Smooth muscle cell (in vitro differentiated cells): ENCODE results near the gene EPB41L2. TPM values are rescaled to one million over a fixed set of nuclear protein-coding genes. Genes with fewer than 3 reads are reported as not detected.

Experiments used
- DNase-seq: peaks from one replicate; lab custom pipeline; 2025; ENCODE audit not compliant: unreplicated experiment; lab: John Stamatoyannopoulos, UW
- H2AFZ ChIP-seq: fragments of 200-600 bp; sonication (generic); 2 replicates; pipeline ENCODE4 v1.6.0; 2016; ENCODE audit warnings: antibody characterized with exemption, low read depth, mild to moderate bottlenecking
- H3F3A ChIP-seq: fragments of 200-600 bp; sonication (generic); 2 replicates; pipeline ENCODE4 v1.6.0; 2017; ENCODE audit warnings: antibody characterized with exemption, low read depth
- H3K27ac ChIP-seq: fragments of 200-600 bp; sonication (generic); 2 replicates; pipeline ENCODE4 v1.5.1; 2016; ENCODE audit warnings: low read depth, mild to moderate bottlenecking
- H3K27me3 ChIP-seq: fragments of 200-600 bp; sonication (generic); 2 replicates; pipeline ENCODE4 v1.6.1; 2016; ENCODE audit warnings: low read depth, mild to moderate bottlenecking
- H3K36me3 ChIP-seq: fragments of 200-600 bp; sonication (generic); 2 replicates; pipeline ENCODE4 v1.5.1; 2016; ENCODE audit warnings: low read depth
- H3K4me1 ChIP-seq: fragments of 200-600 bp; sonication (generic); 2 replicates; pipeline ENCODE4 v1.5.1; 2016; ENCODE audit warnings: low read depth
- H3K4me2 ChIP-seq: fragments of 200-600 bp; sonication (generic); 2 replicates; pipeline ENCODE4 v1.6.0; 2016; ENCODE audit warnings: mild to moderate bottlenecking
- H3K4me3 ChIP-seq: fragments of 200-600 bp; sonication (generic); 2 replicates; pipeline ENCODE4 v1.5.1; 2016; ENCODE audit warnings: mild to moderate bottlenecking
- H3K79me2 ChIP-seq: fragments of 200-600 bp; sonication (generic); 2 replicates; pipeline ENCODE4 v1.6.0; 2016; ENCODE audit warnings: low read depth, mild to moderate bottlenecking
- H3K9ac ChIP-seq: fragments of 200-600 bp; sonication (generic); 2 replicates; pipeline ENCODE4 v1.6.0; 2016; ENCODE audit warnings: low read depth
- H3K9me3 ChIP-seq: fragments of 200-600 bp; sonication (generic); replicated peaks from 2 replicates; pipeline ENCODE4 v1.5.1; 2016; ENCODE audit warnings: low read depth
- H4K20me1 ChIP-seq: fragments of 200-600 bp; sonication (generic); 2 replicates; pipeline ENCODE4 v1.6.0; 2016; ENCODE audit warnings: low read depth
- CTCF ChIP-seq: fragments of 200-600 bp; sonication (generic); IDR thresholded peaks from 2 replicates; pipeline ENCODE4 v1.5.1; 2017; ENCODE audit warnings: borderline replicate concordance, mild to moderate bottlenecking, antibody characterized with exemption; ENCODE audit not compliant: insufficient read depth, poor library complexity, severe bottlenecking
- WGBS: methylation state at CpG from one replicate; pipeline ENCODE4 v1.1.7; 2016; ENCODE audit warnings: low lambda C conversion rate; 5-methylcytosine and 5-hydroxymethylcytosine counted together
- polyA plus RNA-seq: library from polyadenylated mRNA; unstranded; fragments of >200 nt; fragmentation: Nextera tagmentation; extraction: Ambion mirVana; gene quantifications from 2 replicates; pipeline ENCODE4 v1.2.1, GENCODE V29; 2016
- total RNA-seq: library from RNA; depleted of rRNA; stranded (reverse); fragments of >200 nt; gene quantifications from 2 replicates; pipeline ENCODE4 v1.2.3, GENCODE V29; 2014

EPB41L2 gene
- total and polyA plus RNA-seq, 2 experiments from 2014 or later = 40.2 to 44.6 TPM

- no peak overlapping the region for H3K9ac ChIP-seq
Observed at GRCh38 chr6:131080084-131080483, 17.0 kb upstream of the EPB41L2 start.

GRCh38 chr6:131073577-131073976 is 10.5 kb upstream of the EPB41L2 start:
- no peak overlapping the region for H3K9ac ChIP-seq
- no peaks in the 10 kb centered on the region for H3K79me2 ChIP-seq
- no peak overlapping the region for H2AFZ ChIP-seq
- no peaks in the 10 kb centered on the region for H3F3A ChIP-seq
- no peaks in the 10 kb centered on the region for H3K36me3 ChIP-seq
- DNase-seq = no peak
- WGBS = 90% methylated on average over 2 of the region's 2 CpGs
- no peaks in the 10 kb centered on the region for H4K20me1 ChIP-seq
- no peak overlapping the region for H3K4me2 ChIP-seq
- H3K9me3 ChIP-seq = no peaks in the 10 kb centered on the region
- TF ChIP-seq CTCF = no peak
- no peak overlapping the region for H3K4me3 ChIP-seq
- H3K27ac ChIP-seq = no peak overlapping the region
- no peaks in the 10 kb centered on the region for H3K27me3 ChIP-seq
- H3K4me1 ChIP-seq = no peaks in the 10 kb centered on the region

More at GRCh38 chr6:131080084-131080483, 17.0 kb upstream of the EPB41L2 start:
- H3K27ac ChIP-seq = no peak overlapping the region
- no peaks in the 10 kb centered on the region for H3F3A ChIP-seq
- no peaks in the 10 kb centered on the region for H3K27me3 ChIP-seq
- H4K20me1 ChIP-seq = no peaks in the 10 kb centered on the region
- DNase-seq = no peak
- H3K4me1 ChIP-seq = no peaks in the 10 kb centered on the region
- H3K36me3 ChIP-seq = no peaks in the 10 kb centered on the region
- no peak overlapping the region for H3K4me3 ChIP-seq
- no peaks in the 10 kb centered on the region for H3K79me2 ChIP-seq
- no peaks in the 10 kb centered on the region for H3K9me3 ChIP-seq
- TF ChIP-seq CTCF = no peak
- no peak overlapping the region for H2AFZ ChIP-seq
- 93% methylated on average over 6 of the region's 6 CpGs for WGBS
- no peak overlapping the region for H3K4me2 ChIP-seq

- no peak for DNase-seq
- no peaks in the 10 kb centered on the region for H3K79me2 ChIP-seq
- no peak overlapping the region for H3K4me2 ChIP-seq
- TF ChIP-seq CTCF = no peak
- no peak overlapping the region for H3K9ac ChIP-seq
- H3F3A ChIP-seq = no peaks in the 10 kb centered on the region
- H3K27me3 ChIP-seq = no peaks in the 10 kb centered on the region
- H3K4me3 ChIP-seq = no peak overlapping the region
- H3K27ac ChIP-seq = no peak overlapping the region
- H3K9me3 ChIP-seq = no peaks in the 10 kb centered on the region
- H3K4me1 ChIP-seq = no peaks in the 10 kb centered on the region
- 94% methylated on average over 3 of the region's 3 CpGs for WGBS
- H3K36me3 ChIP-seq = no peaks in the 10 kb centered on the region
- H2AFZ ChIP-seq = no peak overlapping the region
- H4K20me1 ChIP-seq = no peaks in the 10 kb centered on the region
Observed at GRCh38 chr6:131070061-131070460, 7.0 kb upstream of the EPB41L2 start.

GRCh38 chr6:131068165-131068564 is 5.1 kb upstream of the EPB41L2 start:
- no peak for DNase-seq
- Histone ChIP-seq H4K20me1 (no peaks in the 10 kb centered on the region), H2AFZ (no peak overlapping the region), H3K36me3 (no peaks in the 10 kb centered on the region), H3K27me3 (no peaks in the 10 kb centered on the region), H3K9me3 (no peaks in the 10 kb centered on the region), H3K79me2 (no peaks in the 10 kb centered on the region), H3K4me3 (no peak overlapping the region), H3F3A (peaks cover 8% of the 10 kb centered on the region), H3K4me1 (peaks cover 8% of the 10 kb centered on the region), H3K4me2 (peak overlapping the region; percentile 4), H3K9ac (no peak overlapping the region), H3K27ac (peak overlapping the region; percentile 60)
- 68% methylated on average over 7 of the region's 7 CpGs for WGBS
- no peak for TF ChIP-seq CTCF
